HepG2 (cell line): ENCODE results near the gene ISY1. TPM values are rescaled to one million over a fixed set of nuclear protein-coding genes. Genes with fewer than 3 reads are reported as not detected.

Source experiments
- ATF1 ChIP-seq: IDR thresholded peaks from 2 replicates; pipeline ENCODE4 v1.6.1; 2016; ENCODE audit warnings: mild to moderate bottlenecking, control low read depth
- ATF7-NPFF ChIP-seq: sonication (generic); formaldehyde crosslinking; IDR thresholded peaks from 2 replicates; pipeline ENCODE4 v1.8.1; 2023; ENCODE audit warnings: mild to moderate bottlenecking, low read depth, missing genetic modification reagents, moderate library complexity
- DMAP1 ChIP-seq: IDR thresholded peaks from 2 replicates; pipeline ENCODE4 v1.6.1; 2016
- GATA4 ChIP-seq: sonication (generic); IDR thresholded peaks from 2 replicates; pipeline ENCODE4 v1.6.1; 2016; ENCODE audit warnings: antibody characterized with exemption, low read depth, borderline replicate concordance
- HIVEP1 ChIP-seq: sonication (generic); formaldehyde crosslinking; IDR thresholded peaks from 2 replicates; pipeline ENCODE4 v1.4.0; 2020; ENCODE audit warnings: mild to moderate bottlenecking, missing genetic modification reagents
- HNRNPL ChIP-seq: fragments of 200-400 bp; formaldehyde crosslinking; IDR thresholded peaks from 2 replicates; pipeline ENCODE4 v1.6.1; 2017; ENCODE audit warnings: mild to moderate bottlenecking, low read depth, low read length
- MXD3 ChIP-seq: IDR thresholded peaks from 2 replicates; pipeline ENCODE4 v1.6.1; 2016; ENCODE audit warnings: mild to moderate bottlenecking, missing biosample characterization, missing genetic modification reagents
- NCOR1 ChIP-seq: fragments of 200-600 bp; sonication (generic); IDR thresholded peaks from 2 replicates; pipeline ENCODE4 v1.7.0; 2017; ENCODE audit warnings: antibody characterized with exemption, low read length, borderline replicate concordance
- RCOR2 ChIP-seq: IDR thresholded peaks from 2 replicates; pipeline ENCODE4 v1.6.1; 2016; ENCODE audit warnings: missing biosample characterization, missing genetic modification reagents
- SKI ChIP-seq: fragments of 450-650 bp; IDR thresholded peaks from one replicate; pipeline ENCODE4 v1.6.1; 2018; ENCODE audit warnings: mild to moderate bottlenecking; ENCODE audit not compliant: partially characterized antibody
- ZMYM4 ChIP-seq: sonication (generic); formaldehyde crosslinking; IDR thresholded peaks from 2 replicates; pipeline ENCODE4 v1.8.1; 2023; ENCODE audit warnings: mild to moderate bottlenecking, missing genetic modification reagents
- ZNF253 ChIP-seq: sonication (generic); formaldehyde crosslinking; IDR thresholded peaks from 2 replicates; pipeline ENCODE4 v1.8.0; 2022; ENCODE audit warnings: mild to moderate bottlenecking, missing genetic modification reagents, borderline replicate concordance
- ZNF367 ChIP-seq: sonication (generic); formaldehyde crosslinking; IDR thresholded peaks from 2 replicates; pipeline ENCODE4 v1.4.0; 2020; ENCODE audit warnings: missing genetic modification reagents, borderline replicate concordance
- ZNF503 ChIP-seq: sonication (generic); formaldehyde crosslinking; IDR thresholded peaks from 2 replicates; pipeline ENCODE4 v1.4.0; 2020; ENCODE audit warnings: missing genetic modification reagents
- ZNF605 ChIP-seq: sonication (generic); formaldehyde crosslinking; IDR thresholded peaks from 2 replicates; pipeline ENCODE4 v1.8.0; 2022; ENCODE audit warnings: mild to moderate bottlenecking, missing genetic modification reagents
- ZNF674 ChIP-seq: sonication (generic); formaldehyde crosslinking; IDR thresholded peaks from 2 replicates; pipeline ENCODE4 v1.5.0; 2020; ENCODE audit warnings: low read depth, mild to moderate bottlenecking, missing genetic modification reagents
- ZNF883 ChIP-seq: sonication (generic); formaldehyde crosslinking; IDR thresholded peaks from 2 replicates; pipeline ENCODE4 v1.5.1; 2020; ENCODE audit warnings: mild to moderate bottlenecking, missing genetic modification reagents; ENCODE audit errors: not compliant biosample characterization
- ZSCAN9 ChIP-seq: IDR thresholded peaks from 2 replicates; pipeline ENCODE4 v1.6.1; 2016; ENCODE audit warnings: borderline replicate concordance
- polyA plus RNA-seq, 8 experiments: library from polyadenylated mRNA; depleted of rRNA in 3 of 8; stranded (reverse) in 7 of 8; unstranded in 1 of 8; fragments of >200 nt; fragmentation: Illumina TruSeq in 4 of 8; extraction: Trizol in 4 of 8; gene quantifications; 2 replicates each; pipeline versions ENCODE4 v1.2.1 to v1.2.3, GENCODE V29; 2011 to 2016; ENCODE audit warnings: low read depth in 4 of 8, missing spikeins in 1 of 8, mixed read lengths in 1 of 8; ENCODE audit not compliant: insufficient read depth in 1 of 8
- total RNA-seq, 5 experiments: library from RNA; depleted of rRNA; stranded (reverse); fragments of >200 nt; fragmentation: Illumina TruSeq; extraction: Trizol; gene quantifications; 2 replicates each; pipeline ENCODE4 v1.2.3, GENCODE V29; 2016; ENCODE audit warnings: low read depth in 1 of 5
- TF ChIP-seq, protein P1 (sequence below): sonication (generic); formaldehyde crosslinking; IDR thresholded peaks from 2 replicates; pipeline ENCODE4 v1.9.0; 2021; ENCODE audit warnings: missing genetic modification reagents, borderline replicate concordance
- TF ChIP-seq, protein P2 (sequence below): sonication (generic); formaldehyde crosslinking; IDR thresholded peaks from 2 replicates; pipeline ENCODE4 v1.9.0; 2021; ENCODE audit warnings: missing genetic modification reagents, mild to moderate bottlenecking, borderline replicate concordance
- TF ChIP-seq, protein P3 (sequence below): IDR thresholded peaks from 2 replicates; pipeline ENCODE4 v1.4.0; 2020; ENCODE audit warnings: mild to moderate bottlenecking, missing genetic modification reagents

Gene ISY1
- total and polyA plus RNA-seq, 2 of the 13 experiments (the other 11 are each of a cell fraction or from before 2014, with no cell fraction given) = 21.0 to 39.1 TPM

GRCh38 chr3:129123314-129124060, 37.4 kb downstream of the ISY1 start (continued):
- TF ChIP-seq ZNF605 (CRISPR knock-in tag) = no peak
- no peak for TF ChIP-seq ZNF253
- TF ChIP-seq, protein P1, sequence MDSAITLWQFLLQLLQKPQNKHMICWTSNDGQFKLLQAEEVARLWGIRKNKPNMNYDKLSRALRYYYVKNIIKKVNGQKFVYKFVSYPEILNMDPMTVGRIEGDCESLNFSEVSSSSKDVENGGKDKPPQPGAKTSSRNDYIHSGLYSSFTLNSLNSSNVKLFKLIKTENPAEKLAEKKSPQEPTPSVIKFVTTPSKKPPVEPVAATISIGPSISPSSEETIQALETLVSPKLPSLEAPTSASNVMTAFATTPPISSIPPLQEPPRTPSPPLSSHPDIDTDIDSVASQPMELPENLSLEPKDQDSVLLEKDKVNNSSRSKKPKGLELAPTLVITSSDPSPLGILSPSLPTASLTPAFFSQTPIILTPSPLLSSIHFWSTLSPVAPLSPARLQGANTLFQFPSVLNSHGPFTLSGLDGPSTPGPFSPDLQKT (CRISPR knock-in tag) = no peak
- no peak; the same call in 1 of the 2 replicates for TF ChIP-seq ZMYM4 (CRISPR knock-in tag)
- no peak for TF ChIP-seq ZNF883 (CRISPR knock-in tag)
- no peak for TF ChIP-seq GATA4
- TF ChIP-seq RCOR2 (CRISPR knock-in tag) = no peak
- no peak for TF ChIP-seq ZNF367
- TF ChIP-seq, protein P2, sequence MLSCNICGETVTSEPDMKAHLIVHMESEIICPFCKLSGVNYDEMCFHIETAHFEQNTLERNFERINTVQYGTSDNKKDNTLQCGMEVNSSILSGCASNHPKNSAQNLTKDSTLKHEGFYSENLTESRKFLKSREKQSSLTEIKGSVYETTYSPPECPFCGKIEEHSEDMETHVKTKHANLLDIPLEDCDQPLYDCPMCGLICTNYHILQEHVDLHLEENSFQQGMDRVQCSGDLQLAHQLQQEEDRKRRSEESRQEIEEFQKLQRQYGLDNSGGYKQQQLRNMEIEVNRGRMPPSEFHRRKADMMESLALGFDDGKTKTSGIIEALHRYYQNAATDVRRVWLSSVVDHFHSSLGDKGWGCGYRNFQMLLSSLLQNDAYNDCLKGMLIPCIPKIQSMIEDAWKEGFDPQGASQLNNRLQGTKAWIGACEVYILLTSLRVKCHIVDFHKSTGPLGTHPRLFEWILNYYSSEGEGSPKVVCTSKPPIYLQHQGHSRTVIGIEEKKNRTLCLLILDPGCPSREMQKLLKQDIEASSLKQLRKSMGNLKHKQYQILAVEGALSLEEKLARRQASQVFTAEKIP (CRISPR knock-in tag) = no peak
- TF ChIP-seq ZNF674 = no peak
- 0 out of 2 replicates have a peak, but pooled peaks have one; percentile 21 for TF ChIP-seq ZNF503 (CRISPR knock-in tag)
- TF ChIP-seq DMAP1 = no peak; the same call in 1 of the 2 replicates
- TF ChIP-seq NCOR1 = peak; percentile 18; the same call in 1 of the 2 replicates
- TF ChIP-seq SKI = no peak
- TF ChIP-seq HNRNPL = no peak
- no peak for TF ChIP-seq ATF1 (CRISPR knock-in tag)
- TF ChIP-seq ATF7-NPFF = no peak
- TF ChIP-seq ZSCAN9 (CRISPR knock-in tag) = peak; percentile 23; the same call in 1 of the 2 replicates
- no peak for TF ChIP-seq MXD3
- TF ChIP-seq, protein P3, sequence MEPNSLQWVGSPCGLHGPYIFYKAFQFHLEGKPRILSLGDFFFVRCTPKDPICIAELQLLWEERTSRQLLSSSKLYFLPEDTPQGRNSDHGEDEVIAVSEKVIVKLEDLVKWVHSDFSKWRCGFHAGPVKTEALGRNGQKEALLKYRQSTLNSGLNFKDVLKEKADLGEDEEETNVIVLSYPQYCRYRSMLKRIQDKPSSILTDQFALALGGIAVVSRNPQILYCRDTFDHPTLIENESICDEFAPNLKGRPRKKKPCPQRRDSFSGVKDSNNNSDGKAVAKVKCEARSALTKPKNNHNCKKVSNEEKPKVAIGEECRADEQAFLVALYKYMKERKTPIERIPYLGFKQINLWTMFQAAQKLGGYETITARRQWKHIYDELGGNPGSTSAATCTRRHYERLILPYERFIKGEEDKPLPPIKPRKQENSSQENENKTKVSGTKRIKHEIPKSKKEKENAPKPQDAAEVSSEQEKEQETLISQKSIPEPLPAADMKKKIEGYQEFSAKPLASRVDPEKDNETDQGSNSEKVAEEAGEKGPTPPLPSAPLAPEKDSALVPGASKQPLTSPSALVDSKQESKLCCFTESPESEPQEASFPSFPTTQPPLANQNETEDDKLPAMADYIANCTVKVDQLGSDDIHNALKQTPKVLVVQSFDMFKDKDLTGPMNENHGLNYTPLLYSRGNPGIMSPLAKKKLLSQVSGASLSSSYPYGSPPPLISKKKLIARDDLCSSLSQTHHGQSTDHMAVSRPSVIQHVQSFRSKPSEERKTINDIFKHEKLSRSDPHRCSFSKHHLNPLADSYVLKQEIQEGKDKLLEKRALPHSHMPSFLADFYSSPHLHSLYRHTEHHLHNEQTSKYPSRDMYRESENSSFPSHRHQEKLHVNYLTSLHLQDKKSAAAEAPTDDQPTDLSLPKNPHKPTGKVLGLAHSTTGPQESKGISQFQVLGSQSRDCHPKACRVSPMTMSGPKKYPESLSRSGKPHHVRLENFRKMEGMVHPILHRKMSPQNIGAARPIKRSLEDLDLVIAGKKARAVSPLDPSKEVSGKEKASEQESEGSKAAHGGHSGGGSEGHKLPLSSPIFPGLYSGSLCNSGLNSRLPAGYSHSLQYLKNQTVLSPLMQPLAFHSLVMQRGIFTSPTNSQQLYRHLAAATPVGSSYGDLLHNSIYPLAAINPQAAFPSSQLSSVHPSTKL = peak; percentile 20; the same call in 1 of the 2 replicates
- no peak for TF ChIP-seq HIVEP1 (CRISPR knock-in tag)
